Heart left ventricle (tissue), 13 donors: Measurements from ENCODE around the gene GPC6.

Experiments
- POLR2A ChIP-seq, 2 donors: fragments of 450-650 bp; IDR thresholded peaks; one replicate each; pipeline ENCODE4 v1.6.1; 2017; ENCODE audit warnings: antibody characterized with exemption in 2 of 2, mild to moderate bottlenecking in 2 of 2, moderate library complexity in 2 of 2
- TF ChIP-seq, protein P1 (sequence below), 12 donors: fragments of 200-600 bp; sonication (generic) in 4 of 12; IDR thresholded peaks; one replicate each; pipeline versions ENCODE4 v1.5.0 to v1.8.0; 2018 to 2022; ENCODE audit warnings: antibody characterized with exemption in 12 of 12, mild to moderate bottlenecking in 5 of 12
- donor health status: ischemic (EF 13 %, LVEDD 7.1; RV severe dilation, severe dysfunction).
- donor health status: DM: no; HTN: yes; CAD: no.
- donor health status: DM: no; HTN: no; CAD: no.
- donor health status: ischemic (EF 25% LVEDD 6.9; RV normal size, moderate dysfunction).
- donor health status: ischemic (EF 25% LVEDD 5.7; RV mildly dilated, moderate dysfunction).
- donor health status: ischemic (EF 35%, LVEDD 5.7; RV mildly dilated, moderate dysfunction).
- donor health status: nonischemic (EF 11% LVEDD 7.7; RV severe dilation, severe dysfunction).
- donor health status: DM: yes; HTN: yes; CAD: no.
- donor health status: PGD.
- donor health status: ischemic (EF 29% LVEDD 5.4; RV normal size, mild dysfunction).
- donor health status: nonischemic (EF 23%, LVEDD 6.1; RV moderate dilation, normal function).

DNA sequence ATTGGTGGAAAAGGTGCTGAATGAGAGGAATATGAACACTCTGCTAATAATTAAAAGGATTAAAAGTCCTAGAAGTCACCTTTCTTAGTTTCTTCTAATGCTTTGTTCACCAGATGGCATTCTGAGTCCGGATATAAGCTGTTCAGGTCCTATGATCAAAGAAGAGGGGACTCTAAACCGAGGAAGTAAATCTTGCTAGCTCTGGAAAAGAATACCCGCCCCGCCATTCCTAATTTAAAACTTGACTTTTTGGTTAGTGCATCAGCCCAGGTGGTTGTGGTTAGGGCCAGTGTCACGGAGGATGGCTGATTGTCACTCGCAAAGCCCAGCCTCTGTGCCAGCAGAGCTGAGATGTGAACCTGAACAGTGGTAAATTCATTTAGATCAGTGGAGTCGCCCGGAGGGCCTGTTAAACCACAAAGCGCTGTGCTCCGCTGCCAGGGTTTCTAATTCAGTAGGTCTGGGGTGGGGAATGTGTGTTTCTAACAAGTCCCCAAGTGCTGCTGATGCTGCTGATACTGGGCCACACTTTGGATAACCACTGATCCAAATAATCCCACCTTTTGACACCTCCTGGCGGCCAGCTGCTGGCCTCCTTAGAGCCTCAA lies 827.5 kb downstream of the GPC6 start:
- TF ChIP-seq, protein P1, sequence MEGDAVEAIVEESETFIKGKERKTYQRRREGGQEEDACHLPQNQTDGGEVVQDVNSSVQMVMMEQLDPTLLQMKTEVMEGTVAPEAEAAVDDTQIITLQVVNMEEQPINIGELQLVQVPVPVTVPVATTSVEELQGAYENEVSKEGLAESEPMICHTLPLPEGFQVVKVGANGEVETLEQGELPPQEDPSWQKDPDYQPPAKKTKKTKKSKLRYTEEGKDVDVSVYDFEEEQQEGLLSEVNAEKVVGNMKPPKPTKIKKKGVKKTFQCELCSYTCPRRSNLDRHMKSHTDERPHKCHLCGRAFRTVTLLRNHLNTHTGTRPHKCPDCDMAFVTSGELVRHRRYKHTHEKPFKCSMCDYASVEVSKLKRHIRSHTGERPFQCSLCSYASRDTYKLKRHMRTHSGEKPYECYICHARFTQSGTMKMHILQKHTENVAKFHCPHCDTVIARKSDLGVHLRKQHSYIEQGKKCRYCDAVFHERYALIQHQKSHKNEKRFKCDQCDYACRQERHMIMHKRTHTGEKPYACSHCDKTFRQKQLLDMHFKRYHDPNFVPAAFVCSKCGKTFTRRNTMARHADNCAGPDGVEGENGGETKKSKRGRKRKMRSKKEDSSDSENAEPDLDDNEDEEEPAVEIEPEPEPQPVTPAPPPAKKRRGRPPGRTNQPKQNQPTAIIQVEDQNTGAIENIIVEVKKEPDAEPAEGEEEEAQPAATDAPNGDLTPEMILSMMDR (IDR thresholded peaks at IDR 0.05) = no peak
- no peak for TF ChIP-seq POLR2A (IDR thresholded peaks at IDR 0.05)
